HTR-8/SVneo (cell line): ENCODE measurements around the gene SLC6A18.

Source experiments
- DNase-seq: peaks from one replicate; pipeline ENCODE4 v3.0.0; 2011; ENCODE audit warnings: low spot score, mixed read lengths; ENCODE audit not compliant: insufficient read length
- FAIRE-seq: peaks from 2 replicates; lab custom pipeline; 2011; peaks lifted over from hg19 to GRCh38; lab: Jason Lieb, UNC

Gene SLC6A18

DNA sequence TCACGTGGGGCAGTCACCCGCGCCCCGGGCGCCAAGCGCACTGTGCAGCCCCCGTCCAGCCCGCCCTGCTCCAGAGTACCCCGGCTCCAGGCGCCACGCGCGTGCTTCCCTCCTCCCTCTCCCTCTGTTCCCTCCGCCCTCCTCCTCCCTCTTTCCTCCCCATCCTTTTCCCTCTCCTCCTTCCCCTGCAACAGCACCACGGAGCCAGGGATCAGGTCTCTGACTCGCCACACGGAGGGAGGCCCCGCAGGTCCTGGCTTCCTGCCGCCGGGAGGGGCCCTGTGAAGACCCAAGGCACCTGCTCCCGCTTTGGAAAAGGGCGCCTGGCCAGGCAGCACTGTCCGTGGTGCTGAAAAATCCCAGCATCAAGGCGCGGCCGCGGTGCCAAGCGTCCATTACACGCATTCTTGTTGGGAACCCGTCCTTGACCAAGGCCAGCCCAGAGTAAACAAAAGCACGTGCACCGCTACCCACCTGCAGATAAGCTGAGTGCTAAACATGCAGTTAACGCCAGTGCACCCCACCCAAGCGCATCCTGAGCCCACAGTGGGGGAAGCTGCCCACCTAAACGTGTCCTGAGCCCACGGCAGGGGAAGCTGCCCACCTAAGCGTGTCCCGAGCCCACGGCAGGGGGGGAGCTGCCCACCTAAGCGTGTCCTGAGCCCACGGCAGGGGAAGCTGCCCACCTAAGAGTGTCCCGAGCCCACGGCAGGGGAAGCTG is 21.7 kb downstream of the SLC6A18 start:
- FAIRE-seq, result peak; percentile 49
- DNase-seq, result peak; percentile 49

DNA sequence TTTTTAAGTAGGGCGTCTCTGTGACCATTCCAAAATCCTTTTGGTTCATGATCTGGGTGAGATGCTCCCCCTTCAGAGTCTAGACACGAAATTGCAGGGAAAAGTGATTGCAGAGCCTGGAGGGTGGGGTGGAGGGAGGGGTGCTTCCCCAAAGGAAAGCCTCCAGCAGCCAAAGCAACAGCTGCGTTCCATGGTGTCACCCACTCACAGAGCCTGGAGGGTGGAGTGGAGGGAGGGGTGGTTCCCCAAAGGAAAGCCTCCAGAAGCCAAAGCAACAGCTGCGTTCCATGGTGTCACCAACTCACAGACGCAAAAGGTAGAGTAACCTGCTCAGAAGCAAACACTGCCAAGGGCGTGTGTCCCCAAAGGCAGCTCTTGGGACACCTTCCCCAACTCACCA is 22.6 kb downstream of the SLC6A18 start:
- FAIRE-seq (no peak), DNase-seq (no peak)

DNA sequence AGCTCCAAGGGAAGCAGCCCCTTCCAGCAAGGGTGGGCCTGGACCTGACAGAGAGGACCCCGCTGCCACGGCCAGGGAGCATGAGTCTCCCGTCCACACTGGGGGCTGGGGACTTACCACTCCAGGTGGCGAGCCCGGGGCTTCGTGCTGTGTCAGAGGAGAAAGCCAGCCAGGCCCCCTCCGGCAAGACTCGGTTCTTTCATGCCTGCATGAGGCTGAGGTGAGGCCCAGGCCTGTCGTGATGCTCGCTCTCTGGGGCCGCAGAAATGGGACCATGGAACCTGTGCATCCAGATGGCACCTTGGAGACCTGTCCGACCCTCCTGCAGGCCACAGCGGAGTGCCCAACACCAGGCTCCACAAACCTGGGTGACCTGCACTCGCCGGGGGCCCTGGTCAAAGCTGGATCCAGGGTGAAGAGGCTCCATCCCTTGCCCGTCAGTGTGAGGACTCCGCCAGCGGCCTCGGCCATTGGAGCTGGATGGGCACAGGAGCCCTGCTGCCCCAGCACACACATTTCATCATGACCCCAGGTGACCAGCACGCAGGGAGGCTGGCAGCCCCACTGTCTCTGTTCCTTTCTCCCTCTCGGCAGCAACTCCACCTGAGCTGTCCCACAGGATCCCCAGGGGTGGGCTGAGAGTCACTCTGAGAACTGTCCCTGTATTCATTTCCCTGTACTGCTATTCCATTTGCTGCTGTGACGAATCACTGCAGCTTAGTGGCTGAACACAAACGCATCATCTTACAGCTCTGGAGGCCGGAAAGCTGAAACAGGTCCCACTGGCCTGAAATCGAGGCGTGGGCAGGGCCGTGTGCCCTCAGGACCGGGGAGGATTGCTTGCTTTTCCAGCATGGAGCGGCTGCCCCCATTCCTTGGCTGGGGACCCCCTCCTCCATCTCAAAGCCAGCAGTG is 24.4 kb downstream of the SLC6A18 start:
- no peak for DNase-seq
- peak; percentile 52 for FAIRE-seq

DNA sequence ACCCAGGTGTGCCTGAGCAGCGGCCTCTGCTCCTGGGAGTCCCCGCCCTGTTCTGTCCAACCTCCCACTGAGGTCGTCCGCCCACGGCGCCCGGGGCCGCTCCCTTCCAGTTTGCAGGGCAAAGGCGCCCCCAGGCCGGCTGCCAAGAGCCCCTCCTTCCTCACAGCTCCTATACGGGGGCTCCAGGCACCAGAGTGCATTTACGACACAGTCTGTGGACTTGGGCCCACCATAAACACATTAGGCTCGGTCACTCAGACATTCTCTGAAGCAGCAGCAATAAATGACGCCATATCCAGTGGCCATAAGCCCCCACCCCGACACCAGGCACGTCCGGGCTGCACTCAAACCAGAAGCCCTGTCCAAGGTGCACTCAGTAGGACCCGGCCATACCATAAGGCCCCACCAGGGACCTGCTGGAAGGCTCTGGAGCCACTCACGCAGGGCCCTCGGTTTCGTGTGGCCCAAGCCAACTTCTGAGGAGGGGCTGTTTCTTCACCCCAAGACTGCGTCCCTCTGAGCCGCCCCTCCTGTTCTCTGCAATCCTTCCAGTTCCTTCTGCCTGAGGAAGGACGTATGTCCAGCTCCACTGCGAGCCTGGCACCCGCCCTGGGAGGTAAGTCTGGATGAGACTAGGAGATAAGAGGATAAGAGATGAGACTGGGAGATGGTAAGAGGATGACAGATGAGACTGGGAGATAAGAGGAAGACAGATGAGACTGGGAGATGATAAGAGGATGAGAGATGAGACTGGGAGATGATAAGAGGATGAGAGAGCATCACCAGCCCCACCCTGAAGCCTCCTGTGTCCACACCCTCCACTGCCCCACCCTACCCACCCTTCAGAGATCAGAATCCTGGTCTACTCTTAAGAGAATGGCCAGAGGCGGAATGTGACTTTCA is 26.7 kb downstream of the SLC6A18 start:
- DNase-seq, result no peak
- no peak for FAIRE-seq

DNA sequence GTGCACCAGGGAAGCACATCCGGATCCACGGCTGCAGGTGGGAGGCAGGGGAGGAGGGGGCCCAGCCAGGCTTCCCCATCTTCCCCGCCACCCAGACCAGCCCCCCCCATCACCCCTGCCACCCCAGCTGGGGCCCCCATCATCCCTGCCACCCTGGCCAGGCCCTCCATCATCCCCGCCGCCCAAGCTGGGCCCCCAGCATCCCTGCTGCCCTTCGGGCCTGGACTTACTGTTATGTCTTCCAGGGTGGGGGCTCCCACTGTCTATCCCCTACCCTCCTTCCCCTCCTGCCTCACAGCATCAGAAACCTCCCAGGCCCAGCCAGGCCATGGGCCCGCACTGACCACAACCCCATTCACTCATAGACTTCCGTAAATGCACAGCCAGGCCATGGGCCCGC is 27.5 kb downstream of the SLC6A18 start:
- FAIRE-seq (no peak), DNase-seq (no peak)

DNA sequence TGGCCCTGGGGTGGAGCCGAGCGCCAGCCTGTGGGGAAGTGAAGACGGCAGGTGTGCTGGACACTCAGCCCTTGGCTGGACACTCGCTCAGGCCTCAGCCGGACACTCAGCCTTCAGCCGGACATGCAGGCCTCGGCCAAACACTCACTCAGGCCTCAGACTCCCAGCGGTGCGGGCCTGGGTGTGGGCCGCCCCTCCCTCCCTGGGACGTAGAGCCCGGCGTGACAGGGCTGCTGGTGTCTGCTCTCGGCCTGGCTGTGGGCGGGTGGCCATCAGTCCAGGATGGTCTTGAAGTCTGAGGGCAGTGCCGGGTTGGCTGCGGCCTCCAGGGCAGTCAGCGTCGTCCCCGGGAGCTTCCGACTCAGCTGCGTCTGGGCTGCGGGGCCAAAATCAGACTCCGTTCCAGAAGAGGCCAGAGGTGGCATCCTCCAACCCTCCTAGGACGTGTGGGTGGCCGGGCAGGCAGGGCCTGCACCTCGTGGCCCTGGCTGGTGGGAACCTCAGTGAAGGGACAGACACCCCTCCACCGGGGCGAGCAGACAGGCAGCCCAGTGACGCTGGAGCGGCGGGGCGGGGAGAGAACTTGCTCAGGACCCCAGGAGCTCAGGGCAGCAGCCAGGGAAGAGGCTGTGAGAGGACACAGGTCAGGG is 28.4 kb downstream of the SLC6A18 start:
- FAIRE-seq (no peak), DNase-seq (no peak)

DNA sequence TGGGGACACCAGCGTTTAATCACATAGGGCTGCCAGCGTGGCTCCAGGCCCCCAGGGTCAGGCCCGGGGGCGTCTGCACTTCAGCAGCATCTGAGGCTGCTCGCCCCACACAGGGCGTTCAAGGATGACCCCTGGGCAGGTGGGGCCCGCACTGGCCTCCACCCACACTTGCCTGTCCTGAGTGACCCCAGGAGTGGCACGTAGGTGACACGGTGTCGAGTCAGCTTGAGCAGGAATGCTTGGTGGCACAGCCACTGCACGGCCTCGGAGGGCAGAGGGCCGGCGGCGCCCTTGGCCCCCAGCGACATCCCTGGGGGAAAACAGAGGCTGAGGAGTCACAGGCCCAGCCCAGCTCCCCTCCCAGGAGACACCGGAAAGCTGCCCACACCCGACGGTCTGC is 29.0 kb downstream of the SLC6A18 start:
- DNase-seq (no peak), FAIRE-seq (no peak)

DNA sequence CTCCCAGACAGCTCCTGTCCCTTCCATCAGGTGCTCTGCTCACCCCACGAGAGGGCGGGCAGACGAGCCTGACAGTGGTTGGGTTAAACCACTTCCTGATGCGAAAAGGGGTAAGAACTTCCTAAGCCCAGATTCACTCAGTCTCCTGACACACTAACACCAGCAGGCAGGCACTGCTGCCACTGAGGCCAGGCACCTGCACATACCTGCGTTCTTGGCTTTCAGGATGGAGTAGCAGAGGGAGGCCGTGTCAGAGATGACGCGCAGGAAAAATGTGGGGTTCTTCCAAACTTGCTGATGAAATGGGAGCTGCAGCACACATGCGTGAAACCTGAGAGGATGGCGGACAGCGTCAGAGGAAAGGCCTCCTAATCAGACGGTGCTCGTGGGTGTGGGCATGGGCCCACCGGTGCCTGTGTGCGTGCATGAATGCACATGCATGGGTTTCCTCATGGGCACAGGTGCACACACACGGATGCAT is 29.9 kb downstream of the SLC6A18 start:
- DNase-seq (no peak), FAIRE-seq (no peak)

DNA sequence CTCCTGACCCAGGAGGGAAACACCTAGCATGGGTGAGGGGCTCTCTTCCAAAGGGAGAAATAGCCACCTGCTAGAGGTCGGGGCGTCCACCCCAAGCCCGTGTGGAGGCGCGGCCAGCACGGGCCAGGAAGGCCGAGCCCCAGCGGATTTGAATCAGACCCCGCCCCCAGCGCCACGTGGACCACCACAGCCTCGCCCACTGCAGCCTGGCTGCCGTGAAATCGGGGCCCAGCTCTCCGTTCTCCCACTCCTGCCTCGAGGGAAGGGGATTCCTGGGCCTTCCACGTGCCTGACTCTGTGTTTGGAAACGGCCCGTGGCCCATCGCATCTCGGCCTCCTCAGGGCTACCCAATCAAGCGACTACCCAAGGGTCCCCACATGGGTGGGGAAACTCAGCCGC is 31.6 kb downstream of the SLC6A18 start:
- no peak for DNase-seq
- no peak for FAIRE-seq

DNA sequence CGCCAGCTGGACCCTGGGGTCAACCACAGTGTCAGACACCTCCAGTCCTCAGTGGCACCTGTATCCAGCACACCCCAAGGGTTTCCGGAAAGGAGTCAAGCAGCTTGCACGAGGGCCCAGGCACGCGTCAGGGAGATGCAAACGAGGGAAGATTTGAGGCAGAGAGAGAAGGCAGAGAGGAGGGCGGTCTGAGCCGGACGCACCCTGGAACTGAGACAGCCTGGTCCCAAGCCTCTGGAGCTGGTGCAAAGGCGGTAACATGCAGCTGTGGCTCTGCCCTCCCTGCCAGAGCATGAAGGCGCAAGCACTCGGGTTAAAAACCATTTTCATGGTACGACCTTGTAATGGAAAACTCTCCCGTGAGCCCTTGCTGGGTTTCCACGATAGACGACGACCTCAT is 32.2 kb downstream of the SLC6A18 start:
- DNase-seq (no peak), FAIRE-seq (no peak)

DNA sequence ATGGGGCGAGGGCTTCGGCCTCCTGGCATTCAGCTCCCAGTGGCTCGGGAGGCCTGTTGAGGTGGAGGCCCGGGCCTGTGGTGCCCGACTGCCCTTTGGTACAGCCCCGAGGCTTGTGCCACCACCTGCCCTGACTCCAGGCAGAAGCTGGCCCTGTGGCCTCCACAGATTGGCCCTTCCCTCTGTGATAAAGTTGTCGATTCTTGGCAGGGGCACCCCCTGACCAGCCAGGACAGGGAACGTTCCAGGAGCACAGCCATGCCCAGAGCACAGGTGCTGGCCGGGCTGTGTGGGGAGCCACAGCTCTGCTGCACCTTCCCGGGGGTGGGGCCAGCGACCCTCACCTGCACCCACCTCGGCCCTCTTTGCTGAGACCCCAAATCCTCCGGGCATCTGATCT is 32.7 kb downstream of the SLC6A18 start:
- DNase-seq (no peak), FAIRE-seq (no peak)

DNA sequence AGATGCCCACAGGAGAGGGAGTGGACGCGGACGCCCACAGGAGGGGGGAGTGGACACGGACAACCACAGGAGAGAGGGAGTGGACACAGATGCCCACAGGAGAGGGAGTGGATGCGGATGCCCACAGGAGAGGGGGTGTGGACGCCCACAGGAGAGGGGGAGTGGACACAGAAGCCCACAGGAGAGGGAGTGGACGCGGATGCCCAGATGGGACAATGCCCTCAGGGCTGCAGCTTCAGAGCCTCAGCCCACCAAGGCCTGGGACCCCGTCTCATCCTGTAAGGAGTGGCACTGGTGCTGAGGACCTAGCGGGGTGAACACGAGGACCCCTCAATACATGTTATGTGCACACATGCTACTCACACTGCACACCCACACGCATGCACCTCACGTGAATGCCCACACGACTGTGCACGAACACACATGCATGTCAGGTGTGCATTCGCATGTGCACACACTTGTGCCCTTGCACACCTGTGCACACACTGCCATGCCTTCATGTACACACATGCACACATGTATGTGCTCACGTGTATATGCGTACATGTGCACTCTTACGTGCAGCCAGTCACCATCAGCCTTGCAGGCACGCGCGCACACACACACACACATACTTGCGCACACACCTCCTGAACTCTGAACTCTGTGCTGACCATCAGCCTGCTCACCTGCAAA is 34.8 kb downstream of the SLC6A18 start:
- DNase-seq, result no peak
- peak; percentile 86 for FAIRE-seq

DNA sequence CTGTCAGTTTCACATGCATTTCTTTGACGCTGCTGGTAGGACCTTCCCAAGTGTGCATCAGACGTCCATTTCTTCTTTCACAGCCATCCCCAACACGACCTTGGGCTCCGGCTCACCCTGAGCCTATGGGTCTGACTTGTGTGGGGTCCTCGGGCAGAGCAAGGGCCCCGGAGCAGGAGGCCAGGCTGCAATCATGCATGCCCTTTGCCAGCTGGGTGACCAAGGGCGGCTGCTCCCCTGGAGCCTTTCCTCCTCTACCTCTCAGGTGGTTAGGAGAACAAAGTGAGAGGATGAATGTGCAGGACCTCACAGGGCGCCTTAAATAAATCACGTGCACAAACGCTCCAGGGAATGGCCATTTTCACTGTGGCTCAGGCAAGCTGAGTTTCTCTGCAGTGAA is 36.5 kb downstream of the SLC6A18 start:
- DNase-seq (no peak), FAIRE-seq (no peak)

DNA sequence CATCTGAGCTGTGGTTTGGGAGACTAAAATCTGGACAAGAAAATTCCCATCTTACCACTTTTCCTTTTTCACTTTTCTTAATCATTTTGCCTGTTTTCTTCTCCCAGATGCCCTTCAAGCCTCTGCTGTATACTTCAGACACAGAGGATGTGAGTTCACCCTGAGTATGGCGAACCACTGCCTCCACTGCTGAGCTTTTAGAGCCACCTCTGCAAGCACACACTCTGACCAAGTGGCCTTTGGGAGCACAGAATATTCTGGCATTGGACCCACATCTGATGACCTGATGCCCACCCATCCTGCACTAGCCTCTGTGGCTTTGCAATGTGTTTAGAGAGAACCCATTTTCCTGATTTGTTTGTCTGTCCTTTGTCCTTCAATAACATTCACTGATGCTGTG is 37.2 kb downstream of the SLC6A18 start:
- DNase-seq (no peak), FAIRE-seq (no peak)

DNA sequence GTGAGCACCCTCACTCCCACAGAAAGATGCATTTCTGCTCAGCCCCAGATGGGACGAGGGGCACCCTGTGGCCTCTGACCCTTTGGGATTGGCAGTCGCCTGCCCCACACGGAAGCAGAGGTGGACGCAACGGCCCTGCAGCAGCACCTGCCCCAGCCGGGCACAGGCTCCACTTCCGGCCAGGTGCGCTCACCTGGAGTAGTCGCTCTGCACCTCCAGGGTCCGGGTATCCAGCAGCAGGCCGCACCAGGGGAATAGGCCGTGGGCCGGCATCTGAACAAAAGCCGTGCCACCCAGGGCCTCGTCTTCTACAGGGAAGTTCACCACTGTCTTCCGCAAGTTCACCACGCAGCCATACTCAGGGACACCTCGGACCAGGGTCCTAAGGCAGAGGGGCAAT is 39.0 kb downstream of the SLC6A18 start:
- FAIRE-seq, result no peak
- DNase-seq, result no peak

DNA sequence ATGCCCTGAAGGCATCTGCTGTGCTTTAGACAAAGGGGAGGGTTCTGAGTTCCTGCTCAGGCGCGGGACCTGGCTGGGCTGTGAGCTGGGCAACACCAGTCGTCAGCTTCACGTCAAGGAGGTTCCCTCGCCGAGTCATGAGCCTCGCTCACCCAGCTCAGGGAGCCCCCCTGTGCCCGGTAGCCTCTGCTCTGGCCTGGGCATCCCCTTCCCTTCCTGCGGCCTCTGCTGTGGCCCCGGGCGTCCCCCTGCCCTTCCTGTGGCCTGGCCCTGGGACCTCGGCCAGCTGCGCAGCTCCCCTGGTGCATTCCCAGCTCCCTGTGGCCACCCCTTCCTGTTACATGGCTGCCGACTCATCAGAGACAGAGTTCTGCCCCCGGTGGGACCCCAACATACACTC is 39.8 kb downstream of the SLC6A18 start:
- DNase-seq (no peak), FAIRE-seq (no peak)

DNA sequence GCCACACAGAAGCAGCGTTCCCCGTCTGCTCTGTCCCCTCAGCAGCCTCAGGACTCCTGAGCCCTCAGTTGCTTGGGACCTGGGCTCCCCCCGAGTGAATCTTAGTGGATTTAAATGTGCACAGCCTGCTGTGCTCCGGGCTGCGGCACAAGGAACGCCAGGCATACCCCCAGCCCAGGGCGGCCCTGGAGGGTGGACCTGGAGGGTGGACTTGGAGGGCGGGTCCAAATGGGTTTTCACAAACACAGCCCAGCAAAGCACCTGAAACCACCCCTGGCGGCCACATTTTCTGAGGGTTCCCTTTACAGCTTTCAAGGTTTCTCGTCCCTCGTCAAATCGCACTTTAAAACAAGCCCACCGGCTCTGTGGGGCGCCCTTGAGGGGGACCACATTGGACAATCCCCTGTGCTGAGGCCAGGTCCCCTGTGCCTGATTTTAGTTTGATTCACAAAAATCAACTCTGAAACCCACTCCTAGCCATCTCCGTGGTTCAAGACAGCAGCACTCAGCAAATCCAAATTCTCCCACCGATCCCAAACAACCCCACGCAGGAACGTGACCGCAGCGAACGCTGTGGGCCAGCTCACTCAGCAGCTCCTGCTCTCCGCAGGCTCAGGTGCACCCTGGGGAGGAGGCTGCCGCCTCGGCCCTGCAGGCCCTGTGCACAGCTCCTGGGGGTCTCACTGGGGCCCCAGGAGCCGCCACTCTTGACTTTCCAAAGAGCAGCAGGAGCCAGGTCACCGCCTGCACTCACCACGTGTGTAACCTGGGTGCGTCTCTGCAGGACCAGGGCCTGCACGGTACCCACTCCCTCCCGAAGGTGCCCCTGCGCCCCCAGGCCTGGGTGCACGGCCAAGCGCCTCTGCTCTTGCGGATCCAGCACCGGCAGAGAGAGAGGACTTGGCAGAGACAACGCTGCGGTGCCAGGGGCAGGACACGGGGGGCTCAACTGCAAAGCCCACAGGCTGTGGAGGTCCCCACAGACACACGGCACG is 40.6 kb downstream of the SLC6A18 start:
- no peak for FAIRE-seq
- DNase-seq, result no peak

DNA sequence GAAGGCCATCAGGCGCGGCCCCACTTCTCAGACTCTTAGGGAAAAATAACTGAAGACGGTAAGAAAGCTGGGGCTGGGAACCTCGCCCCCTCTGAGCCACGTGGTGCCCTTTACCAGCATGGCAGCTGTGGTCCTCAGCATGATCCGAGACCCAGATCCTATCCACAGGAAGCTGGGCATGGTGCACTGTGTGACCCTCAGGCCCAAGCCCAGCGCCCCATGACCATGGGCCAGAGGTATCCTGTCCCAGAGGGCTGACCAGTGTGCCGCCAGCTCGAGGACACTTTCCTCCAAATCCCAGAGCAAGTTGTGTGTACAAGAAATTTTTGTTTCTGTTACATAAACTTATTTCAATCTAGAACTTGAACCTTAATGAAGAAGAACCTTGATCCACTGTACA is 41.6 kb downstream of the SLC6A18 start:
- no peak for DNase-seq
- FAIRE-seq, result no peak
